GM21786 (cell line): Measurements from ENCODE around the gene TMEM53.

Source experiments
- ATAC-seq: cut with Tn5 transposase; IDR thresholded peaks from one replicate; pipeline ENCODE4 v1.9.1; 2021; ENCODE audit not compliant: unreplicated experiment

TMEM53 gene

GRCh38 chr1:44648529-44649250 lies 25.6 kb downstream of the TMEM53 start:
- no peak for ATAC-seq

GRCh38 chr1:44647896-44648295 lies 26.4 kb downstream of the TMEM53 start:
- ATAC-seq: no peak

- no peak for ATAC-seq
Measured at GRCh38 chr1:44646261-44647110, 27.8 kb downstream of the TMEM53 start.

GRCh38 chr1:44645476-44646244 lies 28.6 kb downstream of the TMEM53 start:
- no peak for ATAC-seq

- ATAC-seq: no peak
Measured at GRCh38 chr1:44644806-44645205, 29.5 kb downstream of the TMEM53 start.

- ATAC-seq: no peak
Measured at GRCh38 chr1:44643721-44644334, 30.5 kb downstream of the TMEM53 start.

- no peak for ATAC-seq
Measured at GRCh38 chr1:44642925-44643324, 31.4 kb downstream of the TMEM53 start.

- no peak for ATAC-seq
Measured at GRCh38 chr1:44642255-44642654, 32.0 kb downstream of the TMEM53 start.

GRCh38 chr1:44641126-44642102 lies 32.9 kb downstream of the TMEM53 start:
- no peak for ATAC-seq

- no peak for ATAC-seq
Measured at GRCh38 chr1:44640200-44640853, 34.0 kb downstream of the TMEM53 start.

- no peak for ATAC-seq
Measured at GRCh38 chr1:44637702-44638411, 36.4 kb downstream of the TMEM53 start.

GRCh38 chr1:44636688-44637598 lies 37.3 kb downstream of the TMEM53 start:
- no peak for ATAC-seq

- no peak for ATAC-seq
Measured at GRCh38 chr1:44636083-44636687, 38.1 kb downstream of the TMEM53 start.

- no peak for ATAC-seq
Measured at GRCh38 chr1:44635439-44635838, 38.8 kb downstream of the TMEM53 start.

- no peak for ATAC-seq
Measured at GRCh38 chr1:44634606-44635189, 39.6 kb downstream of the TMEM53 start.

GRCh38 chr1:44632598-44632997 lies 41.7 kb downstream of the TMEM53 start:
- no peak for ATAC-seq
